ENCODE measurements around the gene TMEM120B. TPM values are rescaled to one million over a fixed set of nuclear protein-coding genes. Genes with fewer than 3 reads are reported as not detected.
"Not testable (repeated sequence)": the region's sequence is repeated elsewhere in the genome, so short reads cannot be mapped to it uniquely, and the experiment has no call there.

TMEM120B gene
- total RNA-seq, 1 experiment from 2014 or later: 14.2 TPM

- DNase-seq (ENCODE audit: low read depth, low spot score): no peak
- in situ Hi-C loops (cut with HindIII; ENCODE audit: low pct_unique_long_range_greater_than_20kb, low sequenced_read_pairs): no loop called here
These were observed 66.9 kb downstream of the TMEM120B start for GRCh38 chr12:121779422-121779895.

- in situ Hi-C loops (cut with HindIII; ENCODE audit: low pct_unique_long_range_greater_than_20kb, low sequenced_read_pairs): no loop called here
- no peak for DNase-seq (ENCODE audit: low read depth, low spot score)
These were observed 67.9 kb downstream of the TMEM120B start for GRCh38 chr12:121780429-121780828.

GRCh38 chr12:121781484-121781997 is 69.0 kb downstream of the TMEM120B start:
- in situ Hi-C loops (cut with HindIII; ENCODE audit: low pct_unique_long_range_greater_than_20kb, low sequenced_read_pairs): no loop called here

GRCh38 chr12:121781998-121782979 is 69.7 kb downstream of the TMEM120B start:
- DNase-seq (ENCODE audit: low read depth, low spot score): no peak
- in situ Hi-C loops (cut with HindIII; ENCODE audit: low pct_unique_long_range_greater_than_20kb, low sequenced_read_pairs): no loop called here

More at GRCh38 chr12:121781484-121781997, 69.0 kb downstream of the TMEM120B start:
- no peak for DNase-seq (ENCODE audit: low read depth, low spot score)

- in situ Hi-C loops (cut with HindIII; ENCODE audit: low pct_unique_long_range_greater_than_20kb, low sequenced_read_pairs): no loop called here
- DNase-seq (ENCODE audit: low read depth, low spot score): no peak
These were observed 71.2 kb downstream of the TMEM120B start for GRCh38 chr12:121783766-121784165.

GRCh38 chr12:121784460-121784859 is 71.9 kb downstream of the TMEM120B start:
- in situ Hi-C loops (cut with HindIII; ENCODE audit: low pct_unique_long_range_greater_than_20kb, low sequenced_read_pairs): no loop called here
- no peak for DNase-seq (ENCODE audit: low read depth, low spot score)

GRCh38 chr12:121786440-121786825 is 73.9 kb downstream of the TMEM120B start:
- DNase-seq (ENCODE audit: low read depth, low spot score): peak; percentile 60
- in situ Hi-C loops (cut with HindIII; ENCODE audit: low pct_unique_long_range_greater_than_20kb, low sequenced_read_pairs): no loop called here

GRCh38 chr12:121787063-121788025 is 74.8 kb downstream of the TMEM120B start:
- DNase-seq (ENCODE audit: low read depth, low spot score): no peak
- in situ Hi-C loops (cut with HindIII; ENCODE audit: low pct_unique_long_range_greater_than_20kb, low sequenced_read_pairs): no loop called here

- no peak for DNase-seq (ENCODE audit: low read depth, low spot score)
- in situ Hi-C loops (cut with HindIII; ENCODE audit: low pct_unique_long_range_greater_than_20kb, low sequenced_read_pairs): no loop called here
These were observed 75.7 kb downstream of the TMEM120B start for GRCh38 chr12:121788176-121788818.

GRCh38 chr12:121789233-121789781 is 76.8 kb downstream of the TMEM120B start:
- in situ Hi-C loops (cut with HindIII; ENCODE audit: low pct_unique_long_range_greater_than_20kb, low sequenced_read_pairs): no loop called here
- DNase-seq (ENCODE audit: low read depth, low spot score): no peak

- no peak for DNase-seq (ENCODE audit: low read depth, low spot score)
- in situ Hi-C loops (cut with HindIII; ENCODE audit: low pct_unique_long_range_greater_than_20kb, low sequenced_read_pairs): no loop called here
These were observed 77.5 kb downstream of the TMEM120B start for GRCh38 chr12:121789800-121790728.

- in situ Hi-C loops (cut with HindIII; ENCODE audit: low pct_unique_long_range_greater_than_20kb, low sequenced_read_pairs); DNase-seq (ENCODE audit: low read depth, low spot score): not testable (repeated sequence)
These were observed 78.2 kb downstream of the TMEM120B start for GRCh38 chr12:121790785-121791184.

- no peak for DNase-seq (ENCODE audit: low read depth, low spot score)
- in situ Hi-C loops (cut with HindIII; ENCODE audit: low pct_unique_long_range_greater_than_20kb, low sequenced_read_pairs): no loop called here
These were observed 79.4 kb downstream of the TMEM120B start for GRCh38 chr12:121791671-121792551.

- no peak for DNase-seq (ENCODE audit: low read depth, low spot score)
- in situ Hi-C loops (cut with HindIII; ENCODE audit: low pct_unique_long_range_greater_than_20kb, low sequenced_read_pairs): no loop called here
These were observed 80.3 kb downstream of the TMEM120B start for GRCh38 chr12:121792607-121793439.
